Measurements from ENCODE around the gene ZNF606. TPM values are rescaled to one million over a fixed set of nuclear protein-coding genes. Genes with fewer than 3 reads are reported as not detected.
"Not testable (repeated sequence)": the region's sequence is repeated elsewhere in the genome, so short reads cannot be mapped to it uniquely, and the experiment has no call there.

Gene ZNF606
- polyA plus RNA-seq, 1 donor: 18.5 TPM

DNA sequence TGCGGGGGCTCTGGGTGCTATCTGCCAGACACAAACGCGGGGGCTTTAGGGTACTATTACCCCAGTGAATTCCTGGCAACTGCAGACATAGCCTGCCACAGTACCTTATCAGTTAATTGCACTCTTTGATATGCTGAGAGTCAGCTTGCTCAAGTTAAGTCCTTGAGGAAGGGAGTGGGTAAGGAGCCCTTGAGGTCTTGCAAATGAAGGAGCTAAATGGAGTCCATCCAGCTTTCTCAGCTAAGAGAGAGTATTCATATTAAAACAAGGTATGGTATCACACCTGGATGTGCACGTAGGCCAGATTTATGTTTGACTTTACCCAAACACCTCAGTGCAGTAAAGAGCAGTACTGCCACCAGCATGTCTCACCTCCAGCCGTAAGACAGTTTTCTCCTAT lies 11.5 kb upstream of the ZNF606 start:
- Histone ChIP-seq H3K4me3 (ENCODE audit: low read length) (no peak overlapping the region), H3K27me3 (ENCODE audit: control insufficient read depth, insufficient read depth, low read length) (no peaks in the 10 kb centered on the region), H3K27ac (ENCODE audit: low read length) (no peak overlapping the region), H3K4me1 (ENCODE audit: control insufficient read depth, insufficient read depth, low read length) (peaks cover 3% of the 10 kb centered on the region), H3K36me3 (ENCODE audit: control insufficient read depth, insufficient read depth, low read length) (no peaks in the 10 kb centered on the region), H3K9me3 (ENCODE audit: control insufficient read depth, low read depth, low read length) (peaks cover 27% of the 10 kb centered on the region)
- WGBS (ENCODE audit: insufficient coverage, low lambda C conversion rate): 60% methylated on average over 1 of the region's 5 CpGs
- DNase-seq: peak in 1 of 2 donors; percentile 43

DNA sequence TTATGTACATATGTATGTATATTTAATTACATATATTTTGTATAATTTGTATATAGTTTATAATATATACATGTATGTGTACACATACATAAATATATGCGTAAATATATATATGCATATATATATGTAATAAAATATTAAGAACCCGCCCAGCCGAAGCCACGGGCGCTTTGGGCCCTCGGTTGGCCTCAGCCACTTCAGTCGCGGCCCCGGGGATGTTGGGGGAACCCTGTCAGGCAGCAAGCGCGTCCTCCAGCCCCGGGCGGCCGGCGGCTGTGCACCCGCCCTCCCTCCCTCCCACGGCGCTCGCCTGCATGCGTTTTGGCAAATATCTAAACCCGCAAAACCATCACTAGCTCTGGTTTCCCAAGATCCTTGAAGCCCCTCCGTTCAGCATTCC lies 7.9 kb upstream of the ZNF606 start:
- Histone ChIP-seq H3K4me1 (ENCODE audit: control insufficient read depth, insufficient read depth, low read length) (peaks cover 5% of the 10 kb centered on the region), H3K27ac (ENCODE audit: low read length) (no peak overlapping the region), H3K4me3 (ENCODE audit: low read length) (no peak overlapping the region), H3K27me3 (ENCODE audit: control insufficient read depth, insufficient read depth, low read length) (no peaks in the 10 kb centered on the region), H3K9me3 (ENCODE audit: control insufficient read depth, low read depth, low read length) (peaks cover 27% of the 10 kb centered on the region), H3K36me3 (ENCODE audit: control insufficient read depth, insufficient read depth, low read length) (peaks cover 10% of the 10 kb centered on the region)
- 39% methylated on average over 2 of the region's 22 CpGs for WGBS (ENCODE audit: insufficient coverage, low lambda C conversion rate)
- no peak for DNase-seq

DNA sequence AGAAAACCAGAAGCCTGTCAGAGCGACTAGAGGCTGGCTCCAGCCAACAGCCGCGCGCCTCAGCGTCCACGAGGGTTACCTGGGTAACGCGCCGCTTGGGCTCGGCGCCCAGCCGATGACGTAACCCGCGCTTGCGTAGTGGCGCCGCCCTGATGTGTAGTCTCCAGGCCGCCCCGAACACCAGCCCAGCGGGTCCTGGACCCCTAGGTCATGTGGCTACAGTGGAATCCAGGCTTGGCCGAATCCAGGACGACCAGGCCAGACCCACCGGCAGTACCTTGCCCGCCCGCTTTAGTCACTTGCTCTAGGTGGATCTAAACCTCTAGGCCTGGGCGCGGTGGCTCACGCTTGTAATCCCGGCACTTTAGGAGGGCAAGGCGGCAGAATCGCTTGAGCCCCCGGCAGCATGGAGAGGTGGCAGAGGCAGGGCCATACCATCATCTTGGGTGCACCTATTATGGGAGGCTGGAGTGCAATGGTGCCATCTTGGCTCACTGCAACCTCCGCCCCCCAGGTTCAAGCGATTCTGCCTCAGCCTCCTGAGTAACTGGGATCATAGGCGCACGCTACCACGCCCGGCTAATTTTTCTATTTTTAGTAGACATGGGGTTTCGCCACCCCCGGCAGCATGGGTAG lies 7.2 kb upstream of the ZNF606 start:
- Histone ChIP-seq H3K4me3 (ENCODE audit: low read length) (peak overlapping the region; percentile 77), H3K4me1 (ENCODE audit: control insufficient read depth, insufficient read depth, low read length) (peaks cover 5% of the 10 kb centered on the region), H3K9me3 (ENCODE audit: control insufficient read depth, low read depth, low read length) (peaks cover 23% of the 10 kb centered on the region), H3K27me3 (ENCODE audit: control insufficient read depth, insufficient read depth, low read length) (no peaks in the 10 kb centered on the region), H3K36me3 (ENCODE audit: control insufficient read depth, insufficient read depth, low read length) (peaks cover 15% of the 10 kb centered on the region), H3K27ac (ENCODE audit: low read length) (peak overlapping the region; percentile 85)
- DNase-seq: peak; percentile 86 to 93
- no CpG with 5 or more reads among the region's 41 CpGs for WGBS (ENCODE audit: insufficient coverage, low lambda C conversion rate)

DNA sequence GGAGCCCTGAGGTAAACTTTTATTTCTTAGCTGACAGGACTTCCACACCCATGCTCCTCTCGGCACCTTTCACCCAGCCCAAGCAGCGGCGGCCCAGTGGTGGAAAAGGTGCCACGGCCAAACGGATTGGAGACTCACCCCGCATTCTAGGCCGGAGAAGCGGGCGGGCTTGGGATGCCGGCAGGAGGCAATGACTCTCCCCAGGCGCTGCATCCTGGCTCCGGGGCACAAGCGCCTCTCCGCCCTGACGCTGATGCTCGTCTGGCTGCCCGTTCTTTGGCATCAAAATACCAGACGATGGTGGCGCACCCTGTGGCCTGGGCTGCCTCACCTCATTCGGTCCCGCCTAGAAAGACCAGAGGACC lies 6.7 kb upstream of the ZNF606 start:
- H3K4me1 ChIP-seq (ENCODE audit: control insufficient read depth, insufficient read depth, low read length): peaks cover 5% of the 10 kb centered on the region
- no CpG with 5 or more reads among the region's 21 CpGs for WGBS (ENCODE audit: insufficient coverage, low lambda C conversion rate)
- H3K4me3 ChIP-seq (ENCODE audit: low read length): peak overlapping the region; percentile 77
- peaks cover 25% of the 10 kb centered on the region for H3K9me3 ChIP-seq (ENCODE audit: control insufficient read depth, low read depth, low read length)
- H3K27me3 ChIP-seq (ENCODE audit: control insufficient read depth, insufficient read depth, low read length): no peaks in the 10 kb centered on the region
- no peak for DNase-seq
- peaks cover 20% of the 10 kb centered on the region for H3K36me3 ChIP-seq (ENCODE audit: control insufficient read depth, insufficient read depth, low read length)
- H3K27ac ChIP-seq (ENCODE audit: low read length): peak overlapping the region; percentile 30

DNA sequence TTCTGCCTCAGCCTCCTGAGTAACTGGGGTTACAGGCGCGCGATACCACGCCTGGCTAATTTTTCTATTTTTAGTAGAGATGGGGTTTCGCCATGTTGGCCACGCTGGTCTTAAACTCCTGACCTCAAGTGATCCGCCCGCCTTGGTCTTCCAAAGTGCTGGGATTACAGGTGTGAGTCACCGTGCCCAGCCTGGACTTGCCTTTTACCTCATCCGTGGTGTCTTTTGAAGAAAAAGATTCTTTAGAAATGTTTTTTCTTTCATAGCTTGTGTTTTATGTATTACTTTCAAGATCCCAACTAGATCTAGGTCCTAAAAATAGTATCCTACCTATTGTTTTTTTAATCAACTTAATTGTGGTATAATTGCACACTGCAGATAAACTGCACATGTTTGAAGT lies 6.3 kb upstream of the ZNF606 start:
- Histone ChIP-seq H3K4me3 (ENCODE audit: low read length) (peak overlapping the region; percentile 77), H3K36me3 (ENCODE audit: control insufficient read depth, insufficient read depth, low read length) (peaks cover 21% of the 10 kb centered on the region), H3K9me3 (ENCODE audit: control insufficient read depth, low read depth, low read length) (peaks cover 29% of the 10 kb centered on the region)
- H3K27ac ChIP-seq (ENCODE audit: low read length); DNase-seq; H3K27me3 ChIP-seq (ENCODE audit: control insufficient read depth, insufficient read depth, low read length); H3K4me1 ChIP-seq (ENCODE audit: control insufficient read depth, insufficient read depth, low read length): not testable (repeated sequence)
- whole genome bisulfite sequencing (ENCODE audit: insufficient coverage, low lambda C conversion rate): 70% methylated on average over 2 of the region's 10 CpGs

DNA sequence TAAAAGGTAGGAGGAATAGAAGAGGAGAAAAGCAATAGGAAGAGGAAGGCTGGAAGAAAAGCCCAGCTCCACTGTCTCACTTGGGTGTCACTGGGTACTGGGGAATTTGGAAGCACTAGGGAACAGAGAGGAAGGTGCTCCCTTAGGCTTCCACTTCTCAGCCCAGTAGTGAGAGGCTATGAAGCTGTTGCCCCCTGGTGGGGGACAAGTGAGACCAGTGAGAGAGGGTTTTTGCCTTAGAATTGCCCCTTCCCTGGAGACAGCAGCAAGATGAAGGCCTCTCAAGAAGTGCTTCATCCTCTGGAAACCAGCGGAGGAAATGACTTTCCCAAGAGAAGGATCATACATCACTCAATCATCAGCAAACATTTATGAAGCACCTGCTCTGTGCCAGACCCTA lies 4.7 kb upstream of the ZNF606 start:
- H3K27me3 ChIP-seq (ENCODE audit: control insufficient read depth, insufficient read depth, low read length): no peaks in the 10 kb centered on the region
- H3K9me3 ChIP-seq (ENCODE audit: control insufficient read depth, low read depth, low read length): peaks cover 23% of the 10 kb centered on the region
- no peak overlapping the region for H3K4me3 ChIP-seq (ENCODE audit: low read length)
- peaks cover 5% of the 10 kb centered on the region for H3K4me1 ChIP-seq (ENCODE audit: control insufficient read depth, insufficient read depth, low read length)
- WGBS (ENCODE audit: insufficient coverage, low lambda C conversion rate): no CpG with 5 or more reads among the region's 1 CpG
- H3K27ac ChIP-seq (ENCODE audit: low read length): no peak overlapping the region
- DNase-seq: peak in 1 of 2 donors; percentile 26
- H3K36me3 ChIP-seq (ENCODE audit: control insufficient read depth, insufficient read depth, low read length): peaks cover 21% of the 10 kb centered on the region

DNA sequence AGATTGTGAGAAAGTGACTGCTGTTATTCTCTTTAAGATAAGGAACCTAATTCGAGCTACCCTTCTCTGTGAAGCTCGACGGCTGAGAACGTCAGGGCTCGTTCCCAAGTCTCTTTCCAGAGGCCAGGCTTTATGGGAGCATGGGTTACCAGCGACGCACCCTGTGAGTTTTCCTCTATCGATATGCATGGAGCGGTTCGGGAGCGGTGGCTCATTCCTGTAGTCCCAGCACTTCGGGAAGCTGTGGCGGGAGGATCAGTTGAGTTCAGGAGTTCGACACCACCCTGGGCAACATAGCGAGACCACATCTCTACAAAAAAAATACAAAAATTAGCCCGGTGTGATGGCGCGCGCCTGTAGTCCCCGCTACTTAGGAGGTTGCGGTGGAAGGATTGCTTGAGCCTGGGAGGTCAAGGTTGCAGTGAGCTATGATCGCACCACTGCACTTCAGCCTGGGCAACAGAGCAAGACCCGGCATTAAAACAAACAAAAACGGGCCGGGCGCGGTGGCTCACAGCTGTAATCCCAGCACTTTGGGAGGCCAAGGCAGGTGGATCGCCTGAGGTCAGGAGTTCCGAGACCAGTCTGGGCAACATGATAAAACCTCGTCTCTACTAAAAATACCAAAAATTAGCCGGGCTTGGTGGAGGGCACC lies 681 bp upstream of the ZNF606 start:
- H3K4me3 ChIP-seq (ENCODE audit: low read length): peak overlapping the region; percentile 61
- peaks cover 45% of the 10 kb centered on the region for H3K36me3 ChIP-seq (ENCODE audit: control insufficient read depth, insufficient read depth, low read length)
- peaks cover 6% of the 10 kb centered on the region for H3K4me1 ChIP-seq (ENCODE audit: control insufficient read depth, insufficient read depth, low read length)
- no CpG with 5 or more reads among the region's 31 CpGs for WGBS (ENCODE audit: insufficient coverage, low lambda C conversion rate)
- no peak for DNase-seq
- peaks cover 33% of the 10 kb centered on the region for H3K9me3 ChIP-seq (ENCODE audit: control insufficient read depth, low read depth, low read length)
- H3K27me3 ChIP-seq (ENCODE audit: control insufficient read depth, insufficient read depth, low read length): no peaks in the 10 kb centered on the region
- H3K27ac ChIP-seq (ENCODE audit: low read length): peak overlapping the region; percentile 98

DNA sequence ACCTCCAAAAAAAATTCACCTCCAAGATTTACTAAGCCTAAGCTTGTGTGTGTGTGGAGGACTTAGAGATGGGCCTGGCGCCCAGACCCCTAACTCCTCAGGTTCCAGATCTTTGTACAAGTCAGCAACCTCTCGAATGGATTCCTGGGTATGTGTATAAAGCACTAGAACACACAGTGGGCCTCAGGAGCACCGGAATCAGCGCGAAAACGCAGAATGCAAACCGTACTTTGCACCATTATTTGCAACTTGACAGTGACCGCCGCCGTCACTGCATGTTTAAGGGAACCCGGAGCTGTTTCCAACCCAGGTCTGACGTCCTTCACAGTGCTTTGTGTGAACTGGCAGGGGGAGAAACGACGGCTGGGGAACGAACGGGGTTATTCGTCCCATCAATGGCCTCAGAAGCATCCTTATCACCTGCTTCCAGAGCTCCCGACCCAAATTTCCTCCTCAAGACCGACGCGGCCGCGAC lies 688 bp downstream of the ZNF606 start:
- peaks cover 36% of the 10 kb centered on the region for H3K9me3 ChIP-seq (ENCODE audit: control insufficient read depth, low read depth, low read length)
- peak in 1 of 2 donors; percentile 75 for DNase-seq
- peak overlapping the region; percentile 98 for H3K27ac ChIP-seq (ENCODE audit: low read length)
- H3K4me3 ChIP-seq (ENCODE audit: low read length): peak overlapping the region; percentile 61
- H3K27me3 ChIP-seq (ENCODE audit: control insufficient read depth, insufficient read depth, low read length): no peaks in the 10 kb centered on the region
- WGBS (ENCODE audit: insufficient coverage, low lambda C conversion rate): no CpG with 5 or more reads among the region's 23 CpGs
- peaks cover 55% of the 10 kb centered on the region for H3K36me3 ChIP-seq (ENCODE audit: control insufficient read depth, insufficient read depth, low read length)
- H3K4me1 ChIP-seq (ENCODE audit: control insufficient read depth, insufficient read depth, low read length): peaks cover 6% of the 10 kb centered on the region

DNA sequence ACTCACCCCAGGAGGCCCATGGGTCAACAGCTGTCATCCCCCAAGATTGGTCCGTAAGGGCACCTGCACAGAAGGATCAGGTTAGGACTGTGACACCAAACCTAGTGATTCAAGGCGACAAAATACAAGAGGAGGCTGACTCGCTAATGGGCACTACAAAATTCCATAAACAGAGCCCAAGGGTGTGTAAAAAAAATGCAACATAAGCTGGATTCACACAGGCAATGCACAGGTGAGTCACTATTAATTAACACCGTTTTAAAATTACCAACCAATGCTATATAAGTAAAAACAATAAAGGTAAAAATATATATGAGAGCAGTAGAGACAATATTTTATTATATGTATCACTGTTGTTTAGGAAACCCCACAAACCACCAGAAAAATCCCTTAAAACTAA lies 1.9 kb downstream of the ZNF606 start:
- H3K36me3 ChIP-seq (ENCODE audit: control insufficient read depth, insufficient read depth, low read length): peaks cover 53% of the 10 kb centered on the region
- H3K9me3 ChIP-seq (ENCODE audit: control insufficient read depth, low read depth, low read length): peaks cover 36% of the 10 kb centered on the region
- no peaks in the 10 kb centered on the region for H3K27me3 ChIP-seq (ENCODE audit: control insufficient read depth, insufficient read depth, low read length)
- no peak overlapping the region for H3K27ac ChIP-seq (ENCODE audit: low read length)
- DNase-seq: no peak
- no peak overlapping the region for H3K4me3 ChIP-seq (ENCODE audit: low read length)
- H3K4me1 ChIP-seq (ENCODE audit: control insufficient read depth, insufficient read depth, low read length): peaks cover 6% of the 10 kb centered on the region
- 100% methylated on average over 1 of the region's 4 CpGs for WGBS (ENCODE audit: insufficient coverage, low lambda C conversion rate)

DNA sequence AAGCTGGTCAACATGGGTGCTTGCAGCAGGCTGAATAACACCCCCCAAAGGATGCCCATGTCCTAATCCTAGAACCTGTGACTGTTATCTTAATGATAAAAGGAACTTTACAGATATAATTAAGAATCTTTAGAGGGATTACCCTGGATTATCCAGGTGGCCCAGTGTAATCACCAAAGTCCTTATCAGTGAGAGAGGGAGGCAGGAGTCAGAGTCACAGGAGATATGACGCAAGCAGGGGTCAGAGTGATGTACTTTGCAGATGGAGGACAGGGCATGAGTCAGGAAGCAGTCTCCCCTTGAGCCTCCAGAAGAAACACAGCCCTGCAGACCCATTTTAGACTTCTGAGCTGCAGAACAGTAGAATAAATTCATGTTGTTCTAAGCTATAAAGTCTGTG lies 9.8 kb downstream of the ZNF606 start:
- WGBS (ENCODE audit: insufficient coverage, low lambda C conversion rate): no CpG with 5 or more reads among the region's 1 CpG
- H3K4me3 ChIP-seq (ENCODE audit: low read length): no peak overlapping the region
- no peaks in the 10 kb centered on the region for H3K27me3 ChIP-seq (ENCODE audit: control insufficient read depth, insufficient read depth, low read length)
- H3K4me1 ChIP-seq (ENCODE audit: control insufficient read depth, insufficient read depth, low read length): no peaks in the 10 kb centered on the region
- H3K36me3 ChIP-seq (ENCODE audit: control insufficient read depth, insufficient read depth, low read length): peaks cover 59% of the 10 kb centered on the region
- peaks cover 72% of the 10 kb centered on the region for H3K9me3 ChIP-seq (ENCODE audit: control insufficient read depth, low read depth, low read length)
- no peak overlapping the region for H3K27ac ChIP-seq (ENCODE audit: low read length)
- no peak for DNase-seq
